ENCODE results near the gene DOK5. TPM values are rescaled to one million over a fixed set of nuclear protein-coding genes. Genes with fewer than 3 reads are reported as not detected.

DOK5 gene
- total and polyA plus RNA-seq, 4 donors = 0.37 to 3.1 (median 0.46) TPM

- Histone ChIP-seq H3K4me3 (no peak overlapping the region), H3K9me3 (ENCODE audit: control insufficient read depth in 4 of 4, insufficient read depth in 3 of 4, low read length in 3 of 4) (peaks cover 0 to 2% (median 0%) of the 10 kb centered on the region in 4 donors), H3K27me3 (ENCODE audit: control insufficient read depth in 3 of 3, insufficient read depth in 3 of 3, low read length in 2 of 3) (no peaks in the 10 kb centered on the region), H3K27ac (ENCODE audit: low read depth in 1 of 2, low read length in 1 of 2) (no peak overlapping the region), H3K9ac (ENCODE audit: insufficient read depth in 1 of 2, low read length in 2 of 2) (no peak overlapping the region), H3K36me3 (ENCODE audit: control insufficient read depth in 4 of 4, insufficient read depth in 4 of 4, low read length in 4 of 4) (no peaks in the 10 kb centered on the region), H3K4me1 (ENCODE audit: control insufficient read depth in 5 of 5, insufficient read depth in 5 of 5, low read length in 5 of 5) (no peaks in the 10 kb centered on the region)
- 86 to 90% methylated on average over 1 of the region's 1 CpG for WGBS, 2 donors
- ATAC-seq (ENCODE audit: insufficient read depth, low FRiP score) = no peak
- TF ChIP-seq CTCF (IDR thresholded peaks at IDR 0.05; ENCODE audit: control extremely low read depth, extremely low read depth) = no peak
- no peak for DNase-seq
Observed at GRCh38 chr20:54565255-54565654, 89.9 kb downstream of the DOK5 start.

- Histone ChIP-seq H3K9me3 (ENCODE audit: control insufficient read depth in 4 of 4, insufficient read depth in 3 of 4, low read length in 3 of 4) (peaks cover 0 to 2% (median 0%) of the 10 kb centered on the region in 4 donors), H3K27me3 (ENCODE audit: control insufficient read depth in 3 of 3, insufficient read depth in 3 of 3, low read length in 2 of 3) (no peaks in the 10 kb centered on the region), H3K9ac (ENCODE audit: insufficient read depth in 1 of 2, low read length in 2 of 2) (no peak overlapping the region), H3K4me3 (no peak overlapping the region), H3K36me3 (ENCODE audit: control insufficient read depth in 4 of 4, insufficient read depth in 4 of 4, low read length in 4 of 4) (no peaks in the 10 kb centered on the region), H3K4me1 (ENCODE audit: control insufficient read depth in 5 of 5, insufficient read depth in 5 of 5, low read length in 5 of 5) (no peaks in the 10 kb centered on the region), H3K27ac (ENCODE audit: low read depth in 1 of 2, low read length in 1 of 2) (no peak overlapping the region)
- TF ChIP-seq CTCF (IDR thresholded peaks at IDR 0.05; ENCODE audit: control extremely low read depth, extremely low read depth) = no peak
- 79 to 80% methylated on average over 5 of the region's 5 CpGs for WGBS, 2 donors
- ATAC-seq (ENCODE audit: insufficient read depth, low FRiP score) (no peak), DNase-seq (peak in 2 of 3 donors; percentile 48 to 77)
Observed at GRCh38 chr20:54566031-54566688, 90.8 kb downstream of the DOK5 start.

- Histone ChIP-seq H3K9me3 (ENCODE audit: control insufficient read depth in 4 of 4, insufficient read depth in 3 of 4, low read length in 3 of 4) (no peaks in the 10 kb centered on the region), H3K4me3 (no peak overlapping the region), H3K9ac (ENCODE audit: insufficient read depth in 1 of 2, low read length in 2 of 2) (no peak overlapping the region), H3K4me1 (ENCODE audit: control insufficient read depth in 5 of 5, insufficient read depth in 5 of 5, low read length in 5 of 5) (no peaks in the 10 kb centered on the region), H3K27ac (ENCODE audit: low read depth in 1 of 2, low read length in 1 of 2) (no peak overlapping the region), H3K36me3 (ENCODE audit: control insufficient read depth in 4 of 4, insufficient read depth in 4 of 4, low read length in 4 of 4) (no peaks in the 10 kb centered on the region), H3K27me3 (ENCODE audit: control insufficient read depth in 3 of 3, insufficient read depth in 3 of 3, low read length in 2 of 3) (no peaks in the 10 kb centered on the region)
- TF ChIP-seq CTCF (IDR thresholded peaks at IDR 0.05; ENCODE audit: control extremely low read depth, extremely low read depth) = no peak
- DNase-seq (peak in 1 of 3 donors; percentile 14), ATAC-seq (ENCODE audit: insufficient read depth, low FRiP score) (no peak)
- WGBS, 2 donors = 66 to 69% methylated on average over 2 of the region's 2 CpGs
Observed at GRCh38 chr20:54570561-54570960, 95.2 kb downstream of the DOK5 start.
